ENCODE measurements around the gene ME1.

ME1 gene

GRCh38 chr6:83216806-83217205, 214.0 kb downstream of the ME1 start:
- TF ChIP-seq EZH2phosphoT487 (IDR thresholded peaks at IDR 0.05; ENCODE audit: borderline replicate concordance) (no peak), CTCF (conservative IDR thresholded peaks at IDR 0.05; ENCODE audit: low read length) (no peak)
- no peaks in the 10 kb centered on the region for H4K20me1 ChIP-seq (ENCODE audit: insufficient read depth, low read length, poor library complexity, severe bottlenecking)
- H3K27me3 ChIP-seq (ENCODE audit: insufficient read depth, low read length, poor library complexity, severe bottlenecking) = no peaks in the 10 kb centered on the region
- H3K4me1 ChIP-seq (ENCODE audit: insufficient read depth, low read length, poor library complexity, severe bottlenecking) = no peaks in the 10 kb centered on the region
- no peak overlapping the region for H3K9ac ChIP-seq (ENCODE audit: low read depth, low read length, poor library complexity, severe bottlenecking)
- H3K36me3 ChIP-seq (ENCODE audit: insufficient read depth, low read length) = no peaks in the 10 kb centered on the region
- H3K9me3 ChIP-seq (ENCODE audit: insufficient read depth, low read depth, low read length) = no peaks in the 10 kb centered on the region
- H2AFZ ChIP-seq (ENCODE audit: low read length) = no peak overlapping the region; the same call in 1 of the 2 replicates
- H3K4me3 ChIP-seq (ENCODE audit: low read length, poor library complexity, severe bottlenecking) = no peak overlapping the region
- H3K79me2 ChIP-seq (ENCODE audit: insufficient read depth, low read length) = no peaks in the 10 kb centered on the region
- no peak overlapping the region for H3K4me2 ChIP-seq (ENCODE audit: low read depth, low read length, poor library complexity, severe bottlenecking)
- no peaks in the 10 kb centered on the region for H3K9me2 ChIP-seq (replicated peaks; ENCODE audit: low read depth, low read length)
- H3F3A ChIP-seq (ENCODE audit: low read depth) = no peaks in the 10 kb centered on the region

GRCh38 chr6:83215131-83216047, 215.5 kb downstream of the ME1 start:
- H3K79me2 ChIP-seq (ENCODE audit: insufficient read depth, low read length) = no peaks in the 10 kb centered on the region
- no peaks in the 10 kb centered on the region for H3K27me3 ChIP-seq (ENCODE audit: insufficient read depth, low read length, poor library complexity, severe bottlenecking)
- H3K36me3 ChIP-seq (ENCODE audit: insufficient read depth, low read length) = no peaks in the 10 kb centered on the region
- no peaks in the 10 kb centered on the region for H3K9me2 ChIP-seq (replicated peaks; ENCODE audit: low read depth, low read length)
- no peaks in the 10 kb centered on the region for H4K20me1 ChIP-seq (ENCODE audit: insufficient read depth, low read length, poor library complexity, severe bottlenecking)
- no peaks in the 10 kb centered on the region for H3K4me1 ChIP-seq (ENCODE audit: insufficient read depth, low read length, poor library complexity, severe bottlenecking)
- H2AFZ ChIP-seq (ENCODE audit: low read length) = peak overlapping the region; percentile 90
- no peak overlapping the region for H3K9ac ChIP-seq (ENCODE audit: low read depth, low read length, poor library complexity, severe bottlenecking)
- H3K4me2 ChIP-seq (ENCODE audit: low read depth, low read length, poor library complexity, severe bottlenecking) = no peak overlapping the region
- H3F3A ChIP-seq (ENCODE audit: low read depth) = no peaks in the 10 kb centered on the region
- no peak for TF ChIP-seq EZH2phosphoT487 (IDR thresholded peaks at IDR 0.05; ENCODE audit: borderline replicate concordance)
- TF ChIP-seq CTCF (conservative IDR thresholded peaks at IDR 0.05; ENCODE audit: low read length) = peak; percentile 93
- no peak overlapping the region for H3K4me3 ChIP-seq (ENCODE audit: low read length, poor library complexity, severe bottlenecking)
- H3K9me3 ChIP-seq (ENCODE audit: insufficient read depth, low read depth, low read length) = no peaks in the 10 kb centered on the region

- H3K9me3 ChIP-seq (ENCODE audit: insufficient read depth, low read depth, low read length) = no peaks in the 10 kb centered on the region
- H3K79me2 ChIP-seq (ENCODE audit: insufficient read depth, low read length) = no peaks in the 10 kb centered on the region
- no peaks in the 10 kb centered on the region for H3K27me3 ChIP-seq (ENCODE audit: insufficient read depth, low read length, poor library complexity, severe bottlenecking)
- no peak overlapping the region for H3K9ac ChIP-seq (ENCODE audit: low read depth, low read length, poor library complexity, severe bottlenecking)
- H3K36me3 ChIP-seq (ENCODE audit: insufficient read depth, low read length) = no peaks in the 10 kb centered on the region
- no peak overlapping the region for H3K4me2 ChIP-seq (ENCODE audit: low read depth, low read length, poor library complexity, severe bottlenecking)
- H2AFZ ChIP-seq (ENCODE audit: low read length) = no peak overlapping the region
- TF ChIP-seq CTCF (conservative IDR thresholded peaks at IDR 0.05; ENCODE audit: low read length) (no peak), EZH2phosphoT487 (IDR thresholded peaks at IDR 0.05; ENCODE audit: borderline replicate concordance) (no peak)
- H3F3A ChIP-seq (ENCODE audit: low read depth) = no peaks in the 10 kb centered on the region
- H3K4me1 ChIP-seq (ENCODE audit: insufficient read depth, low read length, poor library complexity, severe bottlenecking) = no peaks in the 10 kb centered on the region
- no peak overlapping the region for H3K4me3 ChIP-seq (ENCODE audit: low read length, poor library complexity, severe bottlenecking)
- H4K20me1 ChIP-seq (ENCODE audit: insufficient read depth, low read length, poor library complexity, severe bottlenecking) = no peaks in the 10 kb centered on the region
- H3K9me2 ChIP-seq (replicated peaks; ENCODE audit: low read depth, low read length) = no peaks in the 10 kb centered on the region
Observed at GRCh38 chr6:83202031-83202430, 228.8 kb downstream of the ME1 start.
